GM19468 (cell line): ENCODE measurements around the gene NUP98.
"Not testable (repeated sequence)": the region's sequence is repeated elsewhere in the genome, so short reads cannot be mapped to it uniquely, and the experiment has no call there.

Experiments
- ATAC-seq: cut with Tn5 transposase; IDR thresholded peaks from one replicate; pipeline ENCODE4 v1.9.1; 2021; ENCODE audit warnings: mild to moderate bottlenecking, moderate library complexity, moderate number of reproducible peaks; ENCODE audit not compliant: unreplicated experiment; ENCODE audit errors: extremely low read depth

The NUP98 gene

GRCh38 chr11:3684129-3684818, 113.1 kb downstream of the NUP98 start:
- no peak for ATAC-seq

- ATAC-seq, result no peak
Observed at GRCh38 chr11:3683039-3683438, 114.3 kb downstream of the NUP98 start.

- ATAC-seq, result no peak
Observed at GRCh38 chr11:3679077-3679476, 118.3 kb downstream of the NUP98 start.

- ATAC-seq, result no peak
Observed at GRCh38 chr11:3675971-3676370, 121.4 kb downstream of the NUP98 start.

- no peak for ATAC-seq
Observed at GRCh38 chr11:3674189-3674588, 123.2 kb downstream of the NUP98 start.

GRCh38 chr11:3671334-3672254, 125.8 kb downstream of the NUP98 start, which contains the start of gene CHRNA10:
TSS of gene CHRNA10 (minus strand) at chr11:3671384. CDS start at chr11:3671312, 72 bp downstream.
- no peak for ATAC-seq

GRCh38 chr11:3669742-3670183, 127.6 kb downstream of the NUP98 start:
- ATAC-seq, result no peak

- ATAC-seq, result no peak
Observed at GRCh38 chr11:3669128-3669527, 128.2 kb downstream of the NUP98 start.

GRCh38 chr11:3667149-3668035, 130.0 kb downstream of the NUP98 start:
- ATAC-seq, result no peak

- ATAC-seq, result no peak
Observed at GRCh38 chr11:3666023-3666530, 131.3 kb downstream of the NUP98 start.

GRCh38 chr11:3665336-3666022, 131.9 kb downstream of the NUP98 start:
- no peak for ATAC-seq

- no peak for ATAC-seq
Observed at GRCh38 chr11:3664032-3664630, 133.2 kb downstream of the NUP98 start.

GRCh38 chr11:3662856-3663255, 134.5 kb downstream of the NUP98 start:
- ATAC-seq, result no peak

GRCh38 chr11:3660960-3661359, 136.4 kb downstream of the NUP98 start:
- no peak for ATAC-seq

GRCh38 chr11:3659595-3660515, 137.5 kb downstream of the NUP98 start:
- no peak for ATAC-seq

- no peak for ATAC-seq
Observed at GRCh38 chr11:3658252-3658651, 139.1 kb downstream of the NUP98 start.

- not testable (repeated sequence) for ATAC-seq
Observed at GRCh38 chr11:3657331-3657730, 140.0 kb downstream of the NUP98 start.

GRCh38 chr11:3655547-3655946, 141.8 kb downstream of the NUP98 start:
- ATAC-seq, result no peak
